HEK293 (cell line): Measurements from ENCODE around the gene MXD4.

ENCODE experiments used
- CTCF ChIA-PET: fragments of 350-600 bp; formaldehyde crosslinking; extraction: SDS; loops from one replicate; lab custom pipeline; 2021; ENCODE audit warnings: antibody characterized with exemption; lab: Yijun Ruan, JAX
- POLR2A ChIA-PET: fragments of 300-600 bp; formaldehyde crosslinking; extraction: SDS; loops from one replicate; lab custom pipeline; 2020; ENCODE audit warnings: antibody characterized with exemption, inconsistent platforms; lab: Yijun Ruan, JAX
- H3K27ac ChIP-seq: fragments of 200-500 bp; sonication (Bioruptor generic); 2 replicates; pipeline ENCODE4 v1.5.1; 2014; ENCODE audit warnings: low read depth, low read length, control low read depth, inconsistent platforms; ENCODE audit errors: extremely low read depth
- H3K36me3 ChIP-seq, 2 experiments: fragments of 200-500 bp in 1 of 2; sonication (Bioruptor generic) in 1 of 2; 1 replicate in 1 of 2; 2 replicates in 1 of 2; pipeline ENCODE4 v1.5.1; 2014 to 2017; ENCODE audit warnings: inconsistent platforms in 2 of 2, low read length in 2 of 2; ENCODE audit not compliant: control insufficient read depth in 2 of 2, insufficient read depth in 1 of 2
- H3K4me1 ChIP-seq: fragments of 200-500 bp; sonication (Bioruptor generic); 2 replicates; pipeline ENCODE4 v1.5.1; 2014; ENCODE audit warnings: mild to moderate bottlenecking, low read length, inconsistent platforms; ENCODE audit not compliant: control insufficient read depth, insufficient read depth
- H3K4me3 ChIP-seq: 2 replicates; pipeline ENCODE4 v1.5.1; 2011; ENCODE audit warnings: low read depth, mild to moderate bottlenecking, control low read depth, low read length, moderate library complexity
- H3K9me3 ChIP-seq: fragments of 200-500 bp; sonication (Bioruptor generic); 2 replicates; pipeline ENCODE4 v1.5.1; 2014; ENCODE audit warnings: low read depth, low read length, inconsistent platforms; ENCODE audit not compliant: control insufficient read depth, insufficient read depth
- GFI1B ChIP-seq: fragments of 450-650 bp; formaldehyde crosslinking; IDR thresholded peaks from 2 replicates; pipeline ENCODE4 v1.5.1; 2016; ENCODE audit warnings: missing biosample characterization, missing genetic modification characterization
- KLF7 ChIP-seq: fragments of 450-650 bp; formaldehyde crosslinking; IDR thresholded peaks from 2 replicates; pipeline ENCODE4 v1.5.1; 2016; ENCODE audit warnings: missing biosample characterization, missing genetic modification characterization, borderline replicate concordance
- KLF8 ChIP-seq: fragments of 450-650 bp; formaldehyde crosslinking; IDR thresholded peaks from 2 replicates; pipeline ENCODE4 v1.5.1; 2016; ENCODE audit warnings: missing biosample characterization, missing genetic modification characterization
- OSR2 ChIP-seq: fragments of 450-650 bp; formaldehyde crosslinking; IDR thresholded peaks from 2 replicates; pipeline ENCODE4 v1.5.1; 2016; ENCODE audit warnings: missing biosample characterization, missing genetic modification characterization
- RBAK ChIP-seq: fragments of 450-650 bp; formaldehyde crosslinking; IDR thresholded peaks from 2 replicates; pipeline ENCODE4 v1.5.1; 2016; ENCODE audit warnings: missing biosample characterization, missing genetic modification characterization
- REPIN1 ChIP-seq: fragments of 450-650 bp; formaldehyde crosslinking; IDR thresholded peaks from 2 replicates; pipeline ENCODE4 v1.5.1; 2017; ENCODE audit warnings: missing biosample characterization, missing genetic modification characterization, low read depth
- YY1 ChIP-seq: fragments of 450-650 bp; formaldehyde crosslinking; IDR thresholded peaks from 2 replicates; pipeline ENCODE4 v1.5.1; 2018; ENCODE audit warnings: missing biosample characterization, missing genetic modification characterization
- ZBTB20 ChIP-seq: fragments of 450-650 bp; formaldehyde crosslinking; IDR thresholded peaks from 2 replicates; pipeline ENCODE4 v1.5.1; 2016; ENCODE audit warnings: missing biosample characterization, missing genetic modification characterization
- ZBTB21 ChIP-seq: fragments of 450-650 bp; formaldehyde crosslinking; IDR thresholded peaks from 2 replicates; pipeline ENCODE4 v1.5.1; 2017; ENCODE audit warnings: missing biosample characterization, missing genetic modification characterization
- ZNF121 ChIP-seq: fragments of 450-650 bp; formaldehyde crosslinking; IDR thresholded peaks from 2 replicates; pipeline ENCODE4 v1.5.1; 2016; ENCODE audit warnings: missing biosample characterization, missing genetic modification characterization
- ZNF169 ChIP-seq: fragments of 450-650 bp; formaldehyde crosslinking; IDR thresholded peaks from 2 replicates; pipeline ENCODE4 v1.5.1; 2016; ENCODE audit warnings: missing biosample characterization, missing genetic modification characterization
- ZNF175 ChIP-seq: fragments of 450-650 bp; formaldehyde crosslinking; IDR thresholded peaks from 2 replicates; pipeline ENCODE4 v1.5.1; 2016; ENCODE audit warnings: missing biosample characterization, missing genetic modification characterization
- ZNF184 ChIP-seq: fragments of 450-650 bp; IDR thresholded peaks from 2 replicates; pipeline ENCODE4 v1.5.1; 2018; ENCODE audit warnings: missing biosample characterization, mild to moderate bottlenecking, missing genetic modification characterization
- ZNF202 ChIP-seq: fragments of 450-650 bp; formaldehyde crosslinking; IDR thresholded peaks from 2 replicates; pipeline ENCODE4 v1.5.1; 2016; ENCODE audit warnings: missing biosample characterization, missing genetic modification characterization, borderline replicate concordance
- ZNF221 ChIP-seq: fragments of 450-650 bp; formaldehyde crosslinking; IDR thresholded peaks from 2 replicates; pipeline ENCODE4 v1.5.1; 2017; ENCODE audit warnings: missing biosample characterization, missing genetic modification characterization, borderline replicate concordance
- ZNF292 ChIP-seq: fragments of 450-650 bp; formaldehyde crosslinking; IDR thresholded peaks from 2 replicates; pipeline ENCODE4 v1.5.1; 2016; ENCODE audit warnings: low read depth, missing biosample characterization, missing genetic modification characterization, borderline replicate concordance
- ZNF350 ChIP-seq: fragments of 450-650 bp; formaldehyde crosslinking; IDR thresholded peaks from 2 replicates; pipeline ENCODE4 v1.5.0; 2017; ENCODE audit warnings: missing biosample characterization, mild to moderate bottlenecking, missing genetic modification characterization
- ZNF600 ChIP-seq: fragments of 450-650 bp; formaldehyde crosslinking; IDR thresholded peaks from 2 replicates; pipeline ENCODE4 v1.5.1; 2016; ENCODE audit warnings: missing biosample characterization, missing genetic modification characterization
- ZNF785 ChIP-seq: fragments of 450-650 bp; formaldehyde crosslinking; IDR thresholded peaks from 2 replicates; pipeline ENCODE4 v1.5.1; 2016; ENCODE audit warnings: missing biosample characterization, missing genetic modification characterization
- ZNF830 ChIP-seq: fragments of 450-650 bp; IDR thresholded peaks from 2 replicates; pipeline ENCODE4 v1.5.0; 2018; ENCODE audit warnings: missing biosample characterization, missing genetic modification characterization, low read depth, mild to moderate bottlenecking, moderate library complexity
- ZSCAN23 ChIP-seq: fragments of 450-650 bp; formaldehyde crosslinking; IDR thresholded peaks from 2 replicates; pipeline ENCODE4 v1.5.1; 2016; ENCODE audit warnings: missing biosample characterization, missing genetic modification characterization
- TF ChIP-seq, protein P1 (sequence below): fragments of 450-650 bp; formaldehyde crosslinking; IDR thresholded peaks from 2 replicates; pipeline ENCODE4 v1.5.1; 2016; ENCODE audit warnings: missing biosample characterization, missing genetic modification characterization, borderline replicate concordance
- TF ChIP-seq, protein P2 (sequence below): fragments of 450-650 bp; formaldehyde crosslinking; IDR thresholded peaks from 2 replicates; pipeline ENCODE4 v1.5.1; 2016; ENCODE audit warnings: missing biosample characterization, missing genetic modification characterization
- TF ChIP-seq, protein P3 (sequence below): fragments of 450-650 bp; formaldehyde crosslinking; IDR thresholded peaks from 2 replicates; pipeline ENCODE4 v1.5.1; 2016; ENCODE audit warnings: missing biosample characterization, missing genetic modification characterization

Gene MXD4

DNA sequence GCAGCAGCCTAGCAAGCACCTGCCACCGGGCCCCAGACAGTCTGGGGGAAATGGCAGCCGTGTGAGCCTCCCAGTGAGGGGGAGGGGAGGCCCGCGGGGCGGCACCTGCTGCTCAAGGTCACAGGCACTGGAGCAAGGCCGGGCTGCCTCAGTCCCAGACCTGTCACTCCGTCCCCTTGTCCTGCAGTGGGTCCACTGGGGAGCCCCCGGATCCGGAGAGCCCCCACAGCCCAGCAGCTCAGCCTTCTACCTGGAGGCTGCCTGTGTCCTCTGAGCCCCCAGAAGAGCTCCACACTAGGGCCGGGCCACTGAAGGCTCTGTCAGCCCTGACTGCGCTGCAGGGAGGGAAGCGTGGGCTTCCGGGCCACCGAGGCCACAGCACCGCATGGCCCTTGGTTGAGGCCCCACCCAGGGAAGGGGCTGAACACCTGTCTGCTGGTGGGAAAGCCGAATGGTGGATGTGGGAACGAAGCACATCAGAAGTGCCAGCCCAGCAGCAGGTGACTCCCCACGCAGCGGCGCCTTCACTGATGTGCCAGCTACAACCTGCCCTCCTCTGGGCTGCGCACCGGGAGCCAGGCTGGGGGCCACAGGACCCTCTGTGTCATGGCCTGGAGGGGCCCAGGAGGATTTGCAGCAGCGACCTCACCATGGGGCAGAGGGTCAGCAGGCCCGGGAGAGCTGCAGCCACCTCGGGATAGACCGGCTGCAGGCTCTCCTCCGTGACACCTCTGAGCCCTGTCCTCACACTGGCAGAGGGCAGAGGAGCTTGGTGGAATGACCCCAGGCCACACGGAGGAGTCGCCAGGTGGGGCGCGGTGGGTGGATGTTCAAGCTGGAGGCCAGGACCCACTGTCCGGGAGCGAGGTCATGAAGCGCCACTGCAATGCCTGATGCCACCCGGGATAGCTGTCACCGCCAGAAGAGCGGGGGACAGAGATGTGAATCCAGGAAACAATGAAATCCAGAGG lies 35.0 kb upstream of the MXD4 start:
- H3K4me1 ChIP-seq = no peaks in the 10 kb centered on the region
- no peaks in the 10 kb centered on the region for H3K9me3 ChIP-seq
- no peak for TF ChIP-seq ZNF202 (tag by site-specific recombination)
- TF ChIP-seq KLF7 (tag by site-specific recombination) = no peak
- no peak for TF ChIP-seq KLF8 (tag by site-specific recombination)
- TF ChIP-seq ZNF121 (tag by site-specific recombination) = no peak
- no peak for TF ChIP-seq RBAK
- no peak for TF ChIP-seq REPIN1 (tag by site-specific recombination)
- CTCF ChIA-PET = no interaction called here
- no peak overlapping the region for H3K4me3 ChIP-seq
- POLR2A ChIA-PET = interaction anchor here (0.6 kb wide), 1 partner anchor 108 kb away, joined by 7 read pairs; no protein-coding TSS in a partner anchor
- no peaks in the 10 kb centered on the region for H3K36me3 ChIP-seq
- no peak overlapping the region for H3K27ac ChIP-seq

DNA sequence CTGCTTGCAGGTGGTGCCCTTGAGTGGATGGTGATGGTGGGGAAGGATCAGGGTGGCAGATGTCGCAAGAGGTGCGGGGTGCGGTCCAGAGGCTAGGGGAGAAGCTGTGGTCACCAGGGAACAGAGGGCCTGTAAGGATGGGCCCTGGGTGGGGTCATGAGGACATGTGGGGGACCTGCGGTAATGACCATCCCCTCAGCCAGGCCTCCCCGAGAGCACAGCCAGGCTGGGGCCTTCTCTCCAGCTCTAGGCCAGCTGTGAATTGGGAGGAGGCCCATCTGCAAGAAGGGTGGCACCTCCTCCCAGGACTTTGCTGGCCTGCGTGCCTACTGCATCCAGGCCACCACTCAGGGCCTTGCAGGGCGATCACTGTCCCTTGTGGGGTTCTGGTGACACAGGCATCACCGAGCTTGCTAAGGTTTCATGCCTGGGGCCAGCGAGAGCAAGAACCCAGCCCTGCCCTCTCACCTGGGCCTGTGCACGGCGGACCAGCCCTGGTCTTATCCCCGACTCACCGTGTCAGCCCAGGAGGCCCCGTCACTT lies 34.1 kb upstream of the MXD4 start:
- ChIA-PET CTCF (interaction anchor here (0.7 to 0.9 kb wide), 2 partner anchors 10 to 12 kb away, joined by 3 read pairs; no protein-coding TSS in a partner anchor), POLR2A (no interaction called here)
- Histone ChIP-seq H3K36me3 (no peaks in the 10 kb centered on the region), H3K4me1 (no peaks in the 10 kb centered on the region), H3K9me3 (no peaks in the 10 kb centered on the region), H3K4me3 (no peak overlapping the region), H3K27ac (no peak overlapping the region)
- TF ChIP-seq, protein P1, sequence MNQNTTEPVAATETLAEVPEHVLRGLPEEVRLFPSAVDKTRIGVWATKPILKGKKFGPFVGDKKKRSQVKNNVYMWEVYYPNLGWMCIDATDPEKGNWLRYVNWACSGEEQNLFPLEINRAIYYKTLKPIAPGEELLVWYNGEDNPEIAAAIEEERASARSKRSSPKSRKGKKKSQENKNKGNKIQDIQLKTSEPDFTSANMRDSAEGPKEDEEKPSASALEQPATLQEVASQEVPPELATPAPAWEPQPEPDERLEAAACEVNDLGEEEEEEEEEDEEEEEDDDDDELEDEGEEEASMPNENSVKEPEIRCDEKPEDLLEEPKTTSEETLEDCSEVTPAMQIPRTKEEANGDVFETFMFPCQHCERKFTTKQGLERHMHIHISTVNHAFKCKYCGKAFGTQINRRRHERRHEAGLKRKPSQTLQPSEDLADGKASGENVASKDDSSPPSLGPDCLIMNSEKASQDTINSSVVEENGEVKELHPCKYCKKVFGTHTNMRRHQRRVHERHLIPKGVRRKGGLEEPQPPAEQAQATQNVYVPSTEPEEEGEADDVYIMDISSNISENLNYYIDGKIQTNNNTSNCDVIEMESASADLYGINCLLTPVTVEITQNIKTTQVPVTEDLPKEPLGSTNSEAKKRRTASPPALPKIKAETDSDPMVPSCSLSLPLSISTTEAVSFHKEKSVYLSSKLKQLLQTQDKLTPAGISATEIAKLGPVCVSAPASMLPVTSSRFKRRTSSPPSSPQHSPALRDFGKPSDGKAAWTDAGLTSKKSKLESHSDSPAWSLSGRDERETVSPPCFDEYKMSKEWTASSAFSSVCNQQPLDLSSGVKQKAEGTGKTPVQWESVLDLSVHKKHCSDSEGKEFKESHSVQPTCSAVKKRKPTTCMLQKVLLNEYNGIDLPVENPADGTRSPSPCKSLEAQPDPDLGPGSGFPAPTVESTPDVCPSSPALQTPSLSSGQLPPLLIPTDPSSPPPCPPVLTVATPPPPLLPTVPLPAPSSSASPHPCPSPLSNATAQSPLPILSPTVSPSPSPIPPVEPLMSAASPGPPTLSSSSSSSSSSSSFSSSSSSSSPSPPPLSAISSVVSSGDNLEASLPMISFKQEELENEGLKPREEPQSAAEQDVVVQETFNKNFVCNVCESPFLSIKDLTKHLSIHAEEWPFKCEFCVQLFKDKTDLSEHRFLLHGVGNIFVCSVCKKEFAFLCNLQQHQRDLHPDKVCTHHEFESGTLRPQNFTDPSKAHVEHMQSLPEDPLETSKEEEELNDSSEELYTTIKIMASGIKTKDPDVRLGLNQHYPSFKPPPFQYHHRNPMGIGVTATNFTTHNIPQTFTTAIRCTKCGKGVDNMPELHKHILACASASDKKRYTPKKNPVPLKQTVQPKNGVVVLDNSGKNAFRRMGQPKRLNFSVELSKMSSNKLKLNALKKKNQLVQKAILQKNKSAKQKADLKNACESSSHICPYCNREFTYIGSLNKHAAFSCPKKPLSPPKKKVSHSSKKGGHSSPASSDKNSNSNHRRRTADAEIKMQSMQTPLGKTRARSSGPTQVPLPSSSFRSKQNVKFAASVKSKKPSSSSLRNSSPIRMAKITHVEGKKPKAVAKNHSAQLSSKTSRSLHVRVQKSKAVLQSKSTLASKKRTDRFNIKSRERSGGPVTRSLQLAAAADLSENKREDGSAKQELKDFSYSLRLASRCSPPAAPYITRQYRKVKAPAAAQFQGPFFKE (tag by site-specific recombination) = no peak
- no peak for TF ChIP-seq ZNF184 (tag by site-specific recombination)
- TF ChIP-seq ZNF221 (tag by site-specific recombination) = no peak
- no peak for TF ChIP-seq OSR2 (tag by site-specific recombination)
- TF ChIP-seq ZNF169 (tag by site-specific recombination) = no peak
- no peak for TF ChIP-seq ZNF292
- no peak for TF ChIP-seq ZNF830 (tag by site-specific recombination)
- TF ChIP-seq, protein P2, sequence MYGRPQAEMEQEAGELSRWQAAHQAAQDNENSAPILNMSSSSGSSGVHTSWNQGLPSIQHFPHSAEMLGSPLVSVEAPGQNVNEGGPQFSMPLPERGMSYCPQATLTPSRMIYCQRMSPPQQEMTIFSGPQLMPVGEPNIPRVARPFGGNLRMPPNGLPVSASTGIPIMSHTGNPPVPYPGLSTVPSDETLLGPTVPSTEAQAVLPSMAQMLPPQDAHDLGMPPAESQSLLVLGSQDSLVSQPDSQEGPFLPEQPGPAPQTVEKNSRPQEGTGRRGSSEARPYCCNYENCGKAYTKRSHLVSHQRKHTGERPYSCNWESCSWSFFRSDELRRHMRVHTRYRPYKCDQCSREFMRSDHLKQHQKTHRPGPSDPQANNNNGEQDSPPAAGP (tag by site-specific recombination) = no peak
- TF ChIP-seq, protein P3, sequence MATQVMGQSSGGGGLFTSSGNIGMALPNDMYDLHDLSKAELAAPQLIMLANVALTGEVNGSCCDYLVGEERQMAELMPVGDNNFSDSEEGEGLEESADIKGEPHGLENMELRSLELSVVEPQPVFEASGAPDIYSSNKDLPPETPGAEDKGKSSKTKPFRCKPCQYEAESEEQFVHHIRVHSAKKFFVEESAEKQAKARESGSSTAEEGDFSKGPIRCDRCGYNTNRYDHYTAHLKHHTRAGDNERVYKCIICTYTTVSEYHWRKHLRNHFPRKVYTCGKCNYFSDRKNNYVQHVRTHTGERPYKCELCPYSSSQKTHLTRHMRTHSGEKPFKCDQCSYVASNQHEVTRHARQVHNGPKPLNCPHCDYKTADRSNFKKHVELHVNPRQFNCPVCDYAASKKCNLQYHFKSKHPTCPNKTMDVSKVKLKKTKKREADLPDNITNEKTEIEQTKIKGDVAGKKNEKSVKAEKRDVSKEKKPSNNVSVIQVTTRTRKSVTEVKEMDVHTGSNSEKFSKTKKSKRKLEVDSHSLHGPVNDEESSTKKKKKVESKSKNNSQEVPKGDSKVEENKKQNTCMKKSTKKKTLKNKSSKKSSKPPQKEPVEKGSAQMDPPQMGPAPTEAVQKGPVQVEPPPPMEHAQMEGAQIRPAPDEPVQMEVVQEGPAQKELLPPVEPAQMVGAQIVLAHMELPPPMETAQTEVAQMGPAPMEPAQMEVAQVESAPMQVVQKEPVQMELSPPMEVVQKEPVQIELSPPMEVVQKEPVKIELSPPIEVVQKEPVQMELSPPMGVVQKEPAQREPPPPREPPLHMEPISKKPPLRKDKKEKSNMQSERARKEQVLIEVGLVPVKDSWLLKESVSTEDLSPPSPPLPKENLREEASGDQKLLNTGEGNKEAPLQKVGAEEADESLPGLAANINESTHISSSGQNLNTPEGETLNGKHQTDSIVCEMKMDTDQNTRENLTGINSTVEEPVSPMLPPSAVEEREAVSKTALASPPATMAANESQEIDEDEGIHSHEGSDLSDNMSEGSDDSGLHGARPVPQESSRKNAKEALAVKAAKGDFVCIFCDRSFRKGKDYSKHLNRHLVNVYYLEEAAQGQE (tag by site-specific recombination) = no peak
- no peak for TF ChIP-seq ZNF785
- TF ChIP-seq ZBTB20 (tag by site-specific recombination) = no peak
- TF ChIP-seq GFI1B = no peak
- no peak for TF ChIP-seq YY1 (tag by site-specific recombination)
- TF ChIP-seq ZNF350 (tag by site-specific recombination) = no peak
- TF ChIP-seq ZNF175 (tag by site-specific recombination) = no peak
- TF ChIP-seq ZSCAN23 (tag by site-specific recombination) = no peak
- no peak for TF ChIP-seq ZBTB21 (tag by site-specific recombination)
- no peak for TF ChIP-seq ZNF600
